Small intestine (tissue), 7 donors: ENCODE results near the gene TMEFF2. TPM values are rescaled to one million over a fixed set of nuclear protein-coding genes. Genes with fewer than 3 reads are reported as not detected.

Experiments
- DNase-seq, 2 donors: peaks; one replicate each; pipeline versions ENCODE4 v3.0.0 to v3.0.0-alpha.2; 2013
- FAIRE-seq: peaks from 2 replicates; lab custom pipeline; 2012; peaks lifted over from hg19 to GRCh38; lab: Jason Lieb, UNC
- H3K27ac ChIP-seq, 3 donors: one replicate each; pipeline ENCODE4 v1.5.1; 2013; ENCODE audit warnings: low read length in 2 of 3, mild to moderate bottlenecking in 2 of 3, control low read depth in 1 of 3, inconsistent platforms in 1 of 3, low read depth in 1 of 3, moderate library complexity in 1 of 3
- H3K27me3 ChIP-seq, 3 donors: one replicate each; pipeline ENCODE4 v1.6.1; 2013; ENCODE audit warnings: low read length in 3 of 3, inconsistent platforms in 1 of 3; ENCODE audit not compliant: control insufficient read depth in 3 of 3, insufficient read depth in 3 of 3
- H3K36me3 ChIP-seq, 3 donors: one replicate each; pipeline ENCODE4 v1.6.1; 2013; ENCODE audit warnings: low read length in 3 of 3, inconsistent platforms in 1 of 3, low read depth in 1 of 3, mild to moderate bottlenecking in 1 of 3, moderate library complexity in 1 of 3; ENCODE audit not compliant: control insufficient read depth in 3 of 3, insufficient read depth in 2 of 3
- H3K4me1 ChIP-seq, 3 donors: one replicate each; pipeline ENCODE4 v1.6.1; 2013; ENCODE audit warnings: low read length in 2 of 3, inconsistent platforms in 1 of 3, low read depth in 1 of 3, mild to moderate bottlenecking in 1 of 3, moderate library complexity in 1 of 3; ENCODE audit not compliant: control insufficient read depth in 3 of 3, insufficient read depth in 2 of 3
- H3K4me3 ChIP-seq, 3 donors: one replicate each; pipeline ENCODE4 v1.5.1; 2013; ENCODE audit warnings: low read length in 3 of 3, control low read depth in 1 of 3, inconsistent platforms in 1 of 3, low read depth in 1 of 3, mild to moderate bottlenecking in 1 of 3, moderate library complexity in 1 of 3
- H3K9me3 ChIP-seq, 2 donors: one replicate each; pipeline ENCODE4 v1.6.1; 2013; ENCODE audit warnings: low read depth in 1 of 2, low read length in 1 of 2; ENCODE audit not compliant: control insufficient read depth in 2 of 2, insufficient read depth in 1 of 2
- WGBS, 3 donors: extraction: QIAGEN DNeasy Blood & Tissue Kit; methylation state at CpG; one replicate each; pipeline ENCODE4 v1.1.7; 2013; 5-methylcytosine and 5-hydroxymethylcytosine counted together
- polyA plus RNA-seq, 4 donors: library from polyadenylated mRNA; stranded (reverse) in 3 of 4; unstranded in 1 of 4; fragments of 200-250 nt in 3 of 4; fragments of 120-200 nt in 1 of 4; gene quantifications; one replicate each; pipeline versions ENCODE4 v1.2.1 to v1.2.3, GENCODE V29; 2013
- donor health status: healthy with polysubstance abuse.
- donor health status: control.
- donor health status: control.
- donor health status: Bipolar disorder and iron deficiency.
- donor health status: healthy.

The TMEFF2 gene
- polyA plus RNA-seq, 4 donors = 0.34 to 2.0 TPM; not detected in 2

- H3K27ac ChIP-seq = no peak overlapping the region
- DNase-seq (no peak), FAIRE-seq (no peak)
- no peaks in the 10 kb centered on the region for H3K27me3 ChIP-seq
- H3K4me3 ChIP-seq = no peak overlapping the region
- no peaks in the 10 kb centered on the region for H3K9me3 ChIP-seq
- peaks cover 0 to 2% (median 0%) of the 10 kb centered on the region in 3 donors for H3K4me1 ChIP-seq
- H3K36me3 ChIP-seq = no peaks in the 10 kb centered on the region
Observed at GRCh38 chr2:191974676-191975075, 220.1 kb downstream of the TMEFF2 start.

GRCh38 chr2:191970867-191971266, 223.9 kb downstream of the TMEFF2 start:
- 51 to 68% (median 59%) methylated on average over 2 of the region's 2 CpGs for WGBS, 3 donors
- no peak for FAIRE-seq

GRCh38 chr2:191968120-191968519, 226.6 kb downstream of the TMEFF2 start:
- DNase-seq (no peak), FAIRE-seq (no peak)
- Histone ChIP-seq H3K36me3 (no peaks in the 10 kb centered on the region), H3K27me3 (no peaks in the 10 kb centered on the region), H3K4me3 (no peak overlapping the region), H3K4me1 (peaks cover 0 to 2% (median 0%) of the 10 kb centered on the region in 3 donors), H3K9me3 (no peaks in the 10 kb centered on the region), H3K27ac (no peak overlapping the region)
- 79 to 83% (median 82%) methylated on average over 2 of the region's 2 CpGs for WGBS, 3 donors

More at GRCh38 chr2:191970867-191971266, 223.9 kb downstream of the TMEFF2 start:
- Histone ChIP-seq H3K36me3 (no peaks in the 10 kb centered on the region), H3K27ac (no peak overlapping the region), H3K9me3 (no peaks in the 10 kb centered on the region), H3K27me3 (no peaks in the 10 kb centered on the region), H3K4me1 (peaks cover 0 to 2% (median 0%) of the 10 kb centered on the region in 3 donors), H3K4me3 (no peak overlapping the region)
- DNase-seq = peak in 1 of 2 donors; percentile 36

- FAIRE-seq (no peak), DNase-seq (no peak)
- Histone ChIP-seq H3K4me1 (no peaks in the 10 kb centered on the region), H3K27ac (no peak overlapping the region), H3K9me3 (no peaks in the 10 kb centered on the region), H3K36me3 (no peaks in the 10 kb centered on the region), H3K4me3 (no peak overlapping the region), H3K27me3 (no peaks in the 10 kb centered on the region)
- 77 to 84% (median 84%) methylated on average over 4 of the region's 4 CpGs for WGBS, 3 donors
Observed at GRCh38 chr2:191965733-191966132, 229.0 kb downstream of the TMEFF2 start.

- no peaks in the 10 kb centered on the region for H3K4me1 ChIP-seq
- H3K9me3 ChIP-seq = no peaks in the 10 kb centered on the region
- H3K27ac ChIP-seq = no peak overlapping the region
- FAIRE-seq (no peak), DNase-seq (peak in 1 of 2 donors; percentile 21)
- no peaks in the 10 kb centered on the region for H3K36me3 ChIP-seq
- no peaks in the 10 kb centered on the region for H3K27me3 ChIP-seq
- H3K4me3 ChIP-seq = no peak overlapping the region
- WGBS, 3 donors = 12 to 44% (median 19%) methylated on average over 1 of the region's 1 CpG
Observed at GRCh38 chr2:191961556-191961955, 233.2 kb downstream of the TMEFF2 start.

- H3K9me3 ChIP-seq = no peaks in the 10 kb centered on the region
- H3K4me1 ChIP-seq = no peaks in the 10 kb centered on the region
- no peak for FAIRE-seq
- no peak overlapping the region for H3K27ac ChIP-seq
- DNase-seq = no peak
- H3K4me3 ChIP-seq = no peak overlapping the region
- no peaks in the 10 kb centered on the region for H3K27me3 ChIP-seq
- H3K36me3 ChIP-seq = no peaks in the 10 kb centered on the region
Observed at GRCh38 chr2:191959209-191959608, 235.5 kb downstream of the TMEFF2 start.

GRCh38 chr2:191957996-191958860, 236.5 kb downstream of the TMEFF2 start:
- H3K27ac ChIP-seq = no peak overlapping the region
- no peak for FAIRE-seq

GRCh38 chr2:191954451-191954850, 240.3 kb downstream of the TMEFF2 start:
- FAIRE-seq (no peak), DNase-seq (no peak)
- WGBS, 3 donors = 54 to 66% (median 55%) methylated on average over 2 of the region's 2 CpGs
- Histone ChIP-seq H3K4me3 (no peak overlapping the region), H3K4me1 (no peaks in the 10 kb centered on the region), H3K27ac (no peak overlapping the region), H3K9me3 (no peaks in the 10 kb centered on the region), H3K27me3 (no peaks in the 10 kb centered on the region), H3K36me3 (no peaks in the 10 kb centered on the region)

More at GRCh38 chr2:191957996-191958860, 236.5 kb downstream of the TMEFF2 start:
- Histone ChIP-seq H3K27me3 (no peaks in the 10 kb centered on the region), H3K4me1 (no peaks in the 10 kb centered on the region), H3K4me3 (no peak overlapping the region), H3K36me3 (no peaks in the 10 kb centered on the region), H3K9me3 (no peaks in the 10 kb centered on the region)
- WGBS, 3 donors = 51 to 59% (median 54%) methylated on average over 7 of the region's 7 CpGs
- DNase-seq = peak in 1 of 2 donors; percentile 4
